NCI-H187 (cell line): ENCODE results near the gene GTF2F1.
"Not testable (repeated sequence)": the region's sequence is repeated elsewhere in the genome, so short reads cannot be mapped to it uniquely, and the experiment has no call there.

Experiments
- DNase-seq, 2 experiments: peaks; one replicate each; lab custom pipeline; 2025; lab: John Stamatoyannopoulos, UW

Gene GTF2F1

DNA sequence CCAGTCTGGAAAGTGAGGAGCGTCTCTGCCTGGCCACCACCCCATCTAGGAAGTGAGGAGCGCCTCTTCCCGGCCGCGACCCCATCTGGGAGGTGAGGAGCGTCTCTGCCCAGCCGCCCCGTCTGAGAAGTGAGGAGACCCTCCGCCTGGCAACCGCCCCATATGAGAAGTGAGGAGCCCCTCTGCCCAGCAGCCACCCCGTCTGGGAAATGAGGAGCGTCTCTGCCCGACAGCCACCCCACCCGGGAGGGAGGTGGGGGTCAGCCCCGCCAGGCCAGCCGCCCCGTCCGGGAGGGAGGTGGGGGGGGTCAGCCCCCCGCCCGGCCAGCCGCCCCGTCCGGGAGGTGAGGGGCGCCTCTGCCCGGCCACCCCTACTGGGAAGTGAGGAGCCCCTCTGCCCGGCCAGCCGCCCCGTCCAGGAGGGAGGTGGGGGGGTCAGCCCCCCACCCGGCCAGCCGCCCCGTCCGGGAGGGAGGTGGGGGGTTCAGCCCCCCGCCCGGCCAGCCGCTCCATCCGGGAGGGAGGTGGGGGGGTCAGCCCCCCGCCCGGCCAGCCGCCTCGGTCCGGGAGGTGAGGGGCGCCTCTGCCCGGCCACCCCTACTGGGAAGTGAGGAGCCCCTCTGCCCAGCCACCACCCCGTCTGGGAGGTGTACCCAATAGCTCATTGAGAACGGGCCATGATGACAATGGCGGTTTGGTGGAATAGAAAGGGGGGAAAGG is 37.5 kb downstream of the GTF2F1 start:
- DNase-seq: not testable (repeated sequence)

DNA sequence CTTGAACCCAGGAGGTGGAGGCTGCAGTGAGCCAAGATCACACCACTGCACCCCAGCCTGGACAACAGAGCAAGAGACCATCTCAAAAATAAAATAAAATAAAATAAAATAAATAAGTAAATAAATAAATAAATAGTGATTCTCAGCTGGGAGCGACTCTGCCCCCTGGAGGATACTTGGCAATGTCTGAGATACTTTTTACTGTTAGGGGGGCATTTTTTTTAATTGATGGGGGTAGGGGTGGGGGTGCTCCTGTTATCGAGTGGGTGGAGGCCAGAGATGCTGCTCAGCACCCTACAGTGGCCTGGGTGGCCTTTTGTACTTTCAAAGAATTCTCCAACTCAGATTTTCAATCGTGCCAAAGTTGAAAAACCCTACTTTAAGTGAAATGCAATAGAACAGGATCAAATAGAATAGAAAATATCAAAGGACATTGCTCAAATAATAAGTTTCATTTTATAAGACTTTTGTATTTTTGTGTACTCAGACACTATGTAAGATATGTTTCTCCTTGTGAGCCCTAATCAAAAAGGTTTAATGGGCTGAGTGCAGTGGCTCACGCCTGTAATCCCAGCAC is 38.8 kb downstream of the GTF2F1 start:
- DNase-seq: no peak

DNA sequence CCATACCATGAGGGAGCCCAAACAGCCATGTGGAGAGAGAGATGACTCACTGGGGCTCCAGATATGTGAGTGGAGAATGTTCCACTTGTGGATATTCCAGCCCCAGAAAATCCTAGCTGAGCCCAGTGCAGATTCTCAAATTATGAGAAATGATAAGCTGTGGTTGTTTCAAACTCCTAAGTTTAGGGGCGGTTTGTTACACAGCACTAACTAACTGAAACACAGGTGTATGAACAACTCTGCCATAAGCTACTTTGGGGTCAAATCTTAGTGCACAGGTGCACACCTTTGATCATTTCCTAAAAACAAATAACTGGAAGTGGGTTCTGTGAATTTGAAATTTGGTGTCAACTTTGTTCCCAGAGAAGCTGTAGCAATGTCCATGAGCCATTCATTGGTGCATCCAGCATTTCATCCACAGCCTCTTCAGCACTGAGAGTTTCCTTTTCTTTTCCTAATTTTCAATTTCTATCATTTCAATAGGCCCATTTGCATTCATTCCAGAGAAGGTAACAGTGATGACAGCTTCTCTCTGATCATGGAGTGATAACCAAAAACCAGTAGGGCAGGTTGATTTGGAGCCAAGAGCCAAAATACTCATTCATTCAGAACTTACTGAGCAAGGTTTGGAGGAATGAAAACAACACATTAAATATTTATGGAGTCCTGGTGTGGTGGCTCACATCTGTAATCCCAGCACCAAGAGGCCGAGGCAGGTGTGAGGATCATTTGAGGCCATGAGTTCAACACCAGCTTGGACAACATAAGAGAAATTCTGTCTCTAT is 40.4 kb downstream of the GTF2F1 start:
- no peak for DNase-seq

DNA sequence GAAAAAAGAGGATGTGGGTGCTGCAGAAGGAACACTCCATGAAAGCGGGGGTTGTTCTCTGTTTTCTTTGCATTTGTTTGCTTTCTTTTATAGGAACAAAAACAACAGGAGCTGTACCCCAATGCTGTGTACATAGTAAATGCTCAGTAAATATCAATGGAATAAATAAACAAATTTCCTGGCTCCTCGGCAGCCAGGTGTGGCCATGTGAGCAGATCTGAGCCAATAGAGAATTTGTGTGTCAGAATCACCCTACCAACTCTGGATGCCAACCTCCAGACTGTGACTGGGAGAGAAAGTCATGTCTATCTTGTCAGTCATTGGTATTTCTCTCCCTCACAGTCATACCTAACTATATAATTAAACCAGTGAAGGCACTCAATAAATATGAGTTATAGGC is 42.3 kb downstream of the GTF2F1 start:
- DNase-seq: no peak

DNA sequence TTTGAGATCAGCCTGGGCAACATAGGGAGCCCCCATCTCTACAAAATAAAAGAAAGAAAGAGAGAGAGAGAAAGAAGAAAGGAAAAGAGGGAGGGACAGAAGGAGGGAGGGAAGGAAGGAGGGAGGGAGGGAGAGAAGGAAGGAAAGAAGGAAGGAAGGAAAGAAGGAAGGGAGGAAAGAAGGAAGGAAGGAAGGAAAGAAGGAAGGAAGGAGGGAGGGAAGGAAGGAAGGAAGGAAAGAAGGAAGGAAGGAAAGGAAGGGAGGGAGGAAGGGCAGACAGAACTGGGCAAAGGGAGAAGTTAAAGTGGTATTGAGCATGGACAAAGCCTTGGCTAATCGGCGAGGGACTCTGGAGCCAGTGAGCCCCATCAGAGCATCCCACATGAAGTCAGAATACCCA is 43.7 kb downstream of the GTF2F1 start:
- not testable (repeated sequence) for DNase-seq

DNA sequence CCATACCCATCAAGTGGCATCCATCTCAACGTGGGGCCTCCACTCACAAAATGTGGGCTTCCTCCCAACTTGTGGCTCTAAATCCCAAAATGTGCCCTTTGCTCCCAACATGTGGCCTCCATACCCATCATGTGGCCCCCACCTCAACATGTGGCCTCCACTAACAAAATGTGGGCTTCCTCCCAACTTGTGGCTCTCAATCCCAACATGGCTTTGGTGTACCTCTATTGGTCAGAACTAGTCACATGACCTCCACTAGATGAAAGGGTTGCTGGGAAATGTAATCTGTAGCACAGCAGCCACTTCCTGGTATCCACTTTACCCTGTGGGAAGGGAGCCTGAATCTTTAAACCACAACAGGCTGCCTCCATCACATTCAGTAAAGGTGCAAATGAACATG is 49.5 kb downstream of the GTF2F1 start:
- DNase-seq: no peak

DNA sequence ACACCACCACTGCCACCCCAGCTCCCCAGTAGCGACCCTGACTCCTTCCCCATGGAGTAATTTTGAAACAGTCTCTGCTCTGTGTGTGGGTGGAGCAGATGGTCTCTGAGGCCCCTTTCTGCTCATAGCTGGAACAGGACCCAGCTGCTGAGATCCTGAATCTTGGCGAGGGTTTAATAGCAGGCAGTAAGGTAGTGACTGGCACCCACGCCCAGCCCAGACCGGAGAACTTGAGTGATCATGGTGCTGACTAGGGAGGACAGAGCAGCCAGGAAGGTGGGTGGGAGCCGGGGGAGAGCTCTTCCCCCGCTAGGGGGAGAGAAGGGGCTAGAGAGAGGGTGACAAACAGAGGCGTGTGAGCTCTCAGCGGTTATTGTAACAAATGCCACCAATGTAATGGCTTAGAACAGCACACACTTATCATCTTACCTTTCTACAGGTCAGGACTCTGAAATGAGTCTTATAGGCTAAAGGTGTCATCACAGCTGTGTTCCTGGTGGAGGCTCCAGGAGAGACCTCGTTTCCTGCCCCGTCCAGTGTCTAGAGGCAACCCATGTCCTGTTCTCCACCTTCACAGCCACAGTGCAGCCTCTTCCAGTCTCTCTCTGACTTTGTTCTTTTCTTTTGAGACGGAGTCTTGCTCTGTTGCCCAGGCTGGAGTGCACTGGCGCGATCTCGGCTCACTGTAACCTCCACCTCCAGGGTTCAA is 52.3 kb downstream of the GTF2F1 start:
- no peak for DNase-seq

DNA sequence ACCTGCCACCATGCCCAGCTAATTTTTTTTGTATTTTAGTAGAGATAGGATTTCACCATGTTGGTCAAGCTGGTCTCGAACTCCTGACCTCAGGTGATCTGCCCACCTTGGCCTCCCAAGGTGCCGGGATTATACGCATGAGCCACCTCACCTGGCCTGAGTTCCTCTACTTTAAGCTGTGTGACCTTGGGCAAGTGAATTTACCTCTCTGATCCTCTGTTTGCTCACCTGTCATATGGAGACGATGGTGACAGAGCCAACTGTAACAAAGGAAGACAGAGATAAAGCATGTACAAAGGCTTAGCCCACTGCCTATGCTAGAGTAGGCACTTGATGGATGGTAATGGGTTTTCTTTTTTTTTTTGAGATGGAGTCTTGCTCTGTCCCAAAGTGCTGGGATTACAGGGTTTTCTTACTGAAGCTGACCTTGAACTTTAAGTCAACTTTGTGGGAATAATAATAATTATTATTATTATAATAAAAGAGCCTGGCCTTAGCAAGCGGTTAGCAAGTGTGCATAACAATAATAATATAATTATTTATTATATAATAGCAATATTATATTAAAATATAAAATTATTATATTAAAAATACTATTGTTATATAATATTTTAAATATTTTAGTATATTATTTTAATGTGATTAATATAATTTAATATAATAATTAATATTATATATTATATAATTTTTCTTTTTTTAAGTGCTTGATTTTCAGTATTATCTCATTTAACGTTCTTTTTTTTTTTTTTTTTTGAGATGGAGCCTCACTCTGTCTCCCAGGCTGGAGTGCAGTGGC is 58.3 kb downstream of the GTF2F1 start:
- no peak for DNase-seq

DNA sequence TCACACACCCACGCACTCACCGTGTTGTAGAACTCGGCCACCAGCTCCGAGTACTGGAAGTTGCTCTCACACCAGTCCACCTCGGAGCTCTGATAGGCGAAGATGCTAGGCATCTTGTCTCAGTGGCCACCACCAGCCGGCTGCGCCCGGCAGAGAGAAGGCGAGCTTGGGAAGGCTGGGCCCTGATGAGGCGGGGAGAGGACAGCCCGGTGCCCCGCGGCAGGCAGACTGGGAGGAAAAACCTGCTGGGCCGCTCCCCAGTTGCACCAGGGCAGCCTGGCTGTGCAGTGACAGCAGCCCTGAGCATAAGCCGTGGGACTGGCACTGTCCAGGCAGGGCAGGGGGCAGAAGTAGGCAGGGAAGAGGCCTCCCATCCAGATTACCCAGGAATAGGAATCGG is 59.5 kb downstream of the GTF2F1 start, which contains the start of gene ACER1:
Gene ACER1, minus strand, starts transcription at position 174 of the 400 bp plus-strand sequence. Its CDS starts 61 bp downstream, at position 113.
- no peak for DNase-seq
